VCaP (cell line): ENCODE data around the gene ALX1.

Experiments
- H3K27ac ChIP-seq: fragments of 450-650 bp; 2 replicates; pipeline ENCODE4 v1.5.1; 2017
- TF ChIP-seq, protein P1 (sequence below): fragments of 450-650 bp; conservative IDR thresholded peaks from 2 replicates; pipeline ENCODE4 v1.5.1; 2017; ENCODE audit warnings: mild to moderate bottlenecking, moderate library complexity

Gene ALX1

DNA sequence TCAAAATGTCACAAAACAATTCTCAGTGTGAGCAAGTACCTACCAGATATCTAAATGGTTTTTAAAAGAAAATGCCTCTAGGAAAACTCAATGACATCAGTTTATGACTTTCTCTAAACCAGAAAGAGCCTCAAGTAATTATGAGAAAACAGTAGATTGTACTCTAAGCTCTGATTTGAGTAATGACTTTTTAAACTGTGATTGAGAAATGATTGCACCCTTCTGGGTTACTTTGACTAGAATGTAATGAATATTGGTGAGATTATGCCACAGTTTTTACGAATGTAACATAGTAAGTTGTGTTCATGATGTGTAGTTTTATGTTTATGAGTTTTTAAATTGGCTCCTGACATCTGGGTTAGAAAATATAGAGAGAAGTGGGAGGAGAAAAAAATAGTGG lies 68.8 kb downstream of the ALX1 start:
- TF ChIP-seq, protein P1, sequence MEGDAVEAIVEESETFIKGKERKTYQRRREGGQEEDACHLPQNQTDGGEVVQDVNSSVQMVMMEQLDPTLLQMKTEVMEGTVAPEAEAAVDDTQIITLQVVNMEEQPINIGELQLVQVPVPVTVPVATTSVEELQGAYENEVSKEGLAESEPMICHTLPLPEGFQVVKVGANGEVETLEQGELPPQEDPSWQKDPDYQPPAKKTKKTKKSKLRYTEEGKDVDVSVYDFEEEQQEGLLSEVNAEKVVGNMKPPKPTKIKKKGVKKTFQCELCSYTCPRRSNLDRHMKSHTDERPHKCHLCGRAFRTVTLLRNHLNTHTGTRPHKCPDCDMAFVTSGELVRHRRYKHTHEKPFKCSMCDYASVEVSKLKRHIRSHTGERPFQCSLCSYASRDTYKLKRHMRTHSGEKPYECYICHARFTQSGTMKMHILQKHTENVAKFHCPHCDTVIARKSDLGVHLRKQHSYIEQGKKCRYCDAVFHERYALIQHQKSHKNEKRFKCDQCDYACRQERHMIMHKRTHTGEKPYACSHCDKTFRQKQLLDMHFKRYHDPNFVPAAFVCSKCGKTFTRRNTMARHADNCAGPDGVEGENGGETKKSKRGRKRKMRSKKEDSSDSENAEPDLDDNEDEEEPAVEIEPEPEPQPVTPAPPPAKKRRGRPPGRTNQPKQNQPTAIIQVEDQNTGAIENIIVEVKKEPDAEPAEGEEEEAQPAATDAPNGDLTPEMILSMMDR: no peak
- no peak overlapping the region for H3K27ac ChIP-seq

DNA sequence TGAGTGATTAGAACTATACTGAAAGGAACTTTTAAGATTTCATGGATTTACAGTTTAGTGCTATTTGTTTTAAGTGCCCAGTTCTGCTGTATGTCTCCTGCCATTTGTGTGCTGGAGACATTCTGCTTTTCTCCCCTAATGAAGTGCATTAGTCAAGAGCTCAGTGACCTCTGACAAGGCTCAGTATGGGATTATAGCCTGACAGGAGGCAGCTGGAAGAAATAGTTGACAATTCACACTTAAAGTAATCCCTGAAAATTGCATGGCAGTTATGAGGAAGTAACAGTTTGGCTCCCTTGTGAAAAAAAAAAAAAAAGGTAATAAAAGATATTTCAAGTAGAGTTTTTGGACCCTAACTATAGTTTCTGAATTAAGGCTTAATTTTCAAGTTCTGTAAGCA lies 70.3 kb downstream of the ALX1 start:
- TF ChIP-seq, protein P1: no peak

More for the DNA sequence above, 70.3 kb downstream of the ALX1 start:
- no peak overlapping the region for H3K27ac ChIP-seq
